Measurements from ENCODE around the gene FOXO3. TPM values are rescaled to one million over a fixed set of nuclear protein-coding genes. Genes with fewer than 3 reads are reported as not detected.
A peak's percentile ranks its signal among the peaks of the same experiment; 100 is the strongest.

The FOXO3 gene
- total and polyA plus RNA-seq, 7 donors = 13.8 to 84.7 (median 66.4) TPM

DNA sequence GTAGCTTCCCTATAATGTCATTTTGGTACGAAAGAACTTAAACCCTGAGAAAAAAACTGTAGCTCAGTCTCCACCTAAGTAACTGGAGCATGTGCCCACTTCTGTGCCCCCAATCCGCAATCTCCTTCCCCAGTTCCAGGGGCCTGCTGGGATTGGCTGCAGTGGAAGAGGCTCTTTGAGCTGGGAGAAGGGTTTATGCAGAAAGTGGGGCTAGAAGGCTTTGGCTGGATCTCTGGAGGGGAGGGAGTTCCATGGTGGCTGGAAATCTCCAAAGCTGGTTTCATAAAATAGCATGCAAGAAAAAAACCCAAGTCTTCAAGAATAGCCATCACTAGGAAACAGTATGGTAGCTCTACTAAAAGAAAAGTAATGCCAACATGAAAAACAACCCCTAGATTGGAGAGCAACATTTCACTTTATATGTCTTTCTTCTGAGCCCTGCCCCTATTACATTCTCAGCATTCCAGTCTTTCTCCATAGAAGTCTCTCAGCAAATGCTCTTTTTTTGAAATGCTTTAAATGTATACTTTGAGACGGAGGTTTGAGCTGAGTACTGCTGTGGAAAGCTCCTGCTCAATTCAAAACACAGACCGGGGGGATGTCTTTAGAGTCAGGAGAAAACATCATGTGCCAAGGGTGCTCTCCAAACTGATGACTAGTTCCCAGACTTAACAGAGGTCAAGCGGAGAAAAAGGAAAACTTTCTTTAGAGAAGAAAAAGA lies 36.0 kb upstream of the FOXO3 start:
- Histone ChIP-seq H3K4me1 (no peaks in the 10 kb centered on the region), H3K36me3 (peaks cover 0 to 5% (median 0%) of the 10 kb centered on the region in 4 donors), H3K9me3 (no peaks in the 10 kb centered on the region), H3K4me3 (no peak overlapping the region), H3K27me3 (no peaks in the 10 kb centered on the region), H3K27ac (no peak overlapping the region)
- DNase-seq = no peak
- WGBS, 2 donors = 85 to 91% methylated on average over 5 of the region's 5 CpGs
- TF ChIP-seq EP300 (IDR thresholded peaks at IDR 0.05) (no peak), POLR2A (IDR thresholded peaks at IDR 0.05) (no peak), POLR2AphosphoS5 (IDR thresholded peaks at IDR 0.05) (no peak)
- TF ChIP-seq, protein P1, sequence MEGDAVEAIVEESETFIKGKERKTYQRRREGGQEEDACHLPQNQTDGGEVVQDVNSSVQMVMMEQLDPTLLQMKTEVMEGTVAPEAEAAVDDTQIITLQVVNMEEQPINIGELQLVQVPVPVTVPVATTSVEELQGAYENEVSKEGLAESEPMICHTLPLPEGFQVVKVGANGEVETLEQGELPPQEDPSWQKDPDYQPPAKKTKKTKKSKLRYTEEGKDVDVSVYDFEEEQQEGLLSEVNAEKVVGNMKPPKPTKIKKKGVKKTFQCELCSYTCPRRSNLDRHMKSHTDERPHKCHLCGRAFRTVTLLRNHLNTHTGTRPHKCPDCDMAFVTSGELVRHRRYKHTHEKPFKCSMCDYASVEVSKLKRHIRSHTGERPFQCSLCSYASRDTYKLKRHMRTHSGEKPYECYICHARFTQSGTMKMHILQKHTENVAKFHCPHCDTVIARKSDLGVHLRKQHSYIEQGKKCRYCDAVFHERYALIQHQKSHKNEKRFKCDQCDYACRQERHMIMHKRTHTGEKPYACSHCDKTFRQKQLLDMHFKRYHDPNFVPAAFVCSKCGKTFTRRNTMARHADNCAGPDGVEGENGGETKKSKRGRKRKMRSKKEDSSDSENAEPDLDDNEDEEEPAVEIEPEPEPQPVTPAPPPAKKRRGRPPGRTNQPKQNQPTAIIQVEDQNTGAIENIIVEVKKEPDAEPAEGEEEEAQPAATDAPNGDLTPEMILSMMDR (IDR thresholded peaks at IDR 0.05) = no peak
- intact Hi-C loops (cut with DNase I) = no loop called here

DNA sequence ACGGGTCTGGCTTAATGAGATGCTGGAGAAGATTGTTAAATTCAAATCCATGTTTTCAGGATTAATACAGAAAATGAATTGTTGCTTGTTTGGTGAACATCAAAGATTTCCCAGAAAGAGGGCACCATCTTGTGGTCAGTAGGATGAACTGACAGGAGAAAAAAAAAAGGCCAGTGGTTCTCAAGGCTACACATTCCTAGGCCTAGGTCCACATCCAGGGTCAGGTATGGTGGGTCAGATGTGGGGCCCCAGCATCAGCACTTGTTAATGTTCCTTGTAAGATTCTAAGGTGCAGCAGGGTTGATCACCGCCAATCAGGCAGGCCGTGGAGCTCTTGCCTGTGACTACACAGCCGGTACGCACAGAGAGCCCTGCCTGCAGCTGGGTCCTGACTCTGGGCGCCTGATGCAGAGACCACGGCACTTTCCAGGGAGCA lies 34.0 kb upstream of the FOXO3 start:
- DNase-seq = no peak
- WGBS, 2 donors = 77 to 80% methylated on average over 7 of the region's 7 CpGs

DNA sequence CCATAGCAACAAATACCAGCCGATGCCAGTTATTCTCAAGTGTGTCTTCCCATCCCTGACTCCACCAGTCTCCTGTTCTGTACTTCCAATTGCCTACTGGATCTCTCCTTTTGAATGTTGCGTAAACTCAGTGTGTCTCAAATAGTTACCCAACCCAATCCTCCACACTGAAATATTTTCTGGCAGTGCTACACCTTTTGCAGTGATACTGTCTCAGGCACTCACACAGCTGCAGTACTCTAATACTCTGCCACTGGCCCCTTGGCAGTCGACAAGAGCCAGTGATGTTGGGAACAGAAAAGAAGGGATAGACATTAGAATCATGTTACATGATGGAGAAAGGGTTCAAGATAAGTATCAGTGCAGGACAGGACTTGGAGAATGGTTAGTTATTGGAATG lies 31.8 kb upstream of the FOXO3 start:
- no peaks in the 10 kb centered on the region for H3K4me1 ChIP-seq
- 58 to 76% methylated on average over 3 of the region's 3 CpGs for WGBS, 2 donors
- intact Hi-C loops (cut with DNase I) = no loop called here
- no peak overlapping the region for H3K4me3 ChIP-seq
- TF ChIP-seq POLR2A (IDR thresholded peaks at IDR 0.05) (no peak), POLR2AphosphoS5 (IDR thresholded peaks at IDR 0.05) (no peak), EP300 (IDR thresholded peaks at IDR 0.05) (no peak)
- TF ChIP-seq, protein P1 (IDR thresholded peaks at IDR 0.05) = no peak
- no peak for DNase-seq
- no peak overlapping the region for H3K27ac ChIP-seq
- H3K27me3 ChIP-seq = no peaks in the 10 kb centered on the region
- H3K36me3 ChIP-seq = no peaks in the 10 kb centered on the region
- H3K9me3 ChIP-seq = no peaks in the 10 kb centered on the region

More for the DNA sequence above, 34.0 kb upstream of the FOXO3 start:
- Histone ChIP-seq H3K27me3 (no peaks in the 10 kb centered on the region), H3K4me3 (no peak overlapping the region), H3K4me1 (no peaks in the 10 kb centered on the region), H3K9me3 (no peaks in the 10 kb centered on the region), H3K36me3 (peaks cover 0 to 5% (median 0%) of the 10 kb centered on the region in 4 donors), H3K27ac (no peak overlapping the region)
- intact Hi-C loops (cut with DNase I) = loop anchor here (1.0 kb wide), 1 partner anchor 413 kb away; no protein-coding TSS in a partner anchor
- TF ChIP-seq, protein P1 (IDR thresholded peaks at IDR 0.05) = peak; percentile 45 to 86 (median 64)
- TF ChIP-seq POLR2AphosphoS5 (IDR thresholded peaks at IDR 0.05) = no peak

DNA sequence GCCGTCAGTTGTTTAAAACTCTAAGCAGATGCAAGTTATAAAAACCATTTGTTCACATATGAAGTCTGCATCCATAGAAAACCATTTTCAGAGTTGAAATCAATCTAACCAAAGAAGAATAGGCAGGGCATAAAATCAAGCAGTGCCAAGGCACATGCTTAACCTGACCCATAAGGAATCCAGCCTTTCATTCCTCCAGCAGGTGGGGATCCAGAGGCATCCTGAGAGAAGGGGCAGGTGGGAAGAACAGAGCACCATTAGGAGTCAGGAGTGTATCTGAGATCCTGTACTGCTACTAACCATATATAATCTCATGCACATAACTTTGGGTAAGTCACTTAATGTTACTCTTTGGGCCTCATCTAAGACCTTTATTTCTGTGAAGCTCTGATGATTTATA lies 29.4 kb upstream of the FOXO3 start:
- Histone ChIP-seq H3K9me3 (no peaks in the 10 kb centered on the region), H3K4me1 (no peaks in the 10 kb centered on the region), H3K36me3 (no peaks in the 10 kb centered on the region), H3K4me3 (no peak overlapping the region), H3K27me3 (no peaks in the 10 kb centered on the region), H3K27ac (no peak overlapping the region)
- TF ChIP-seq, protein P1 (IDR thresholded peaks at IDR 0.05) = no peak
- TF ChIP-seq POLR2AphosphoS5 (IDR thresholded peaks at IDR 0.05) (no peak), POLR2A (IDR thresholded peaks at IDR 0.05) (no peak)
- DNase-seq = no peak
- intact Hi-C loops (cut with DNase I) = no loop called here
- WGBS, 2 donors = 79 to 91% methylated on average over 1 of the region's 1 CpG
